Testis (tissue), 2 donors: ENCODE measurements around the gene SPRING1.

Experiments
- POLR2A ChIP-seq: fragments of 450-650 bp; IDR thresholded peaks from one replicate; pipeline ENCODE4 v1.6.1; 2017; ENCODE audit warnings: antibody characterized with exemption, mild to moderate bottlenecking, moderate library complexity
- TF ChIP-seq, protein P1 (sequence below), 3 experiments: fragments of 450-650 bp in 2 of 3; fragments of 200-600 bp in 1 of 3; sonication (generic) in 1 of 3; IDR thresholded peaks; one replicate each; pipeline ENCODE4 v1.5.1; 2016 to 2019; ENCODE audit warnings: antibody characterized with exemption in 3 of 3, mild to moderate bottlenecking in 2 of 3, moderate library complexity in 1 of 3

- TF ChIP-seq, protein P1, sequence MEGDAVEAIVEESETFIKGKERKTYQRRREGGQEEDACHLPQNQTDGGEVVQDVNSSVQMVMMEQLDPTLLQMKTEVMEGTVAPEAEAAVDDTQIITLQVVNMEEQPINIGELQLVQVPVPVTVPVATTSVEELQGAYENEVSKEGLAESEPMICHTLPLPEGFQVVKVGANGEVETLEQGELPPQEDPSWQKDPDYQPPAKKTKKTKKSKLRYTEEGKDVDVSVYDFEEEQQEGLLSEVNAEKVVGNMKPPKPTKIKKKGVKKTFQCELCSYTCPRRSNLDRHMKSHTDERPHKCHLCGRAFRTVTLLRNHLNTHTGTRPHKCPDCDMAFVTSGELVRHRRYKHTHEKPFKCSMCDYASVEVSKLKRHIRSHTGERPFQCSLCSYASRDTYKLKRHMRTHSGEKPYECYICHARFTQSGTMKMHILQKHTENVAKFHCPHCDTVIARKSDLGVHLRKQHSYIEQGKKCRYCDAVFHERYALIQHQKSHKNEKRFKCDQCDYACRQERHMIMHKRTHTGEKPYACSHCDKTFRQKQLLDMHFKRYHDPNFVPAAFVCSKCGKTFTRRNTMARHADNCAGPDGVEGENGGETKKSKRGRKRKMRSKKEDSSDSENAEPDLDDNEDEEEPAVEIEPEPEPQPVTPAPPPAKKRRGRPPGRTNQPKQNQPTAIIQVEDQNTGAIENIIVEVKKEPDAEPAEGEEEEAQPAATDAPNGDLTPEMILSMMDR (IDR thresholded peaks at IDR 0.05) = no peak
- TF ChIP-seq POLR2A = no peak
These were observed 24.3 kb downstream of the SPRING1 start for GRCh38 chr12:116713527-116713926.
